A549 (cell line): ENCODE measurements around the gene ACTR3C.
"Not testable (repeated sequence)": the region's sequence is repeated elsewhere in the genome, so short reads cannot be mapped to it uniquely, and the experiment has no call there.

Experiments
- JUNB ChIP-seq: fragments of >200 bp; sonication (Bioruptor Twin); formaldehyde crosslinking; IDR thresholded peaks from 2 replicates; pipeline ENCODE4 v1.6.1; 2016
- POLR2A ChIP-seq: IDR thresholded peaks from 2 replicates; pipeline ENCODE4 v1.6.1; 2012; ENCODE audit warnings: mild to moderate bottlenecking, low read length
- TF ChIP-seq, protein P1 (sequence below): fragments of >200 bp; sonication (Bioruptor Twin); formaldehyde crosslinking; IDR thresholded peaks from 3 replicates; pipeline ENCODE4 v1.5.1; 2016

DNA sequence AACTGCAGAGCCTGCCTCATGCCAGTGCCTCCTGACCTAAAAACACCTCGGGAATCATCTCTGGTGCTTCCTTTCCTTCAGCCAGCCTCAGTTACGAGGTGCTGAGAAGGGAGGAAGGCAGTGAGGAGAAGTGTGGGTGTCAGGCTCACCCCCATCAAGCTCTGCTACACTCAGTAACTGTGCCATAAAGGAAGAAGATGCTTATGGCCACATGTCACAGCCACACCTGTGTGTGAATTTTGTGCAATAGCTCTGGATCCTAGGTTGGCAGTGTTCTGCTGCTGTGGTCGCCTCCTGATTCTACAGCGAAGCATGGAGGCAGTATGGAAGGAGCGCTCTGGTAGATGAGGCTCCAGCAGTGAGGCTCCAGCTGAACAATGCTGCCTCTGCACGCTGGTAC is 34.5 kb downstream of the ACTR3C start:
- TF ChIP-seq, protein P1, sequence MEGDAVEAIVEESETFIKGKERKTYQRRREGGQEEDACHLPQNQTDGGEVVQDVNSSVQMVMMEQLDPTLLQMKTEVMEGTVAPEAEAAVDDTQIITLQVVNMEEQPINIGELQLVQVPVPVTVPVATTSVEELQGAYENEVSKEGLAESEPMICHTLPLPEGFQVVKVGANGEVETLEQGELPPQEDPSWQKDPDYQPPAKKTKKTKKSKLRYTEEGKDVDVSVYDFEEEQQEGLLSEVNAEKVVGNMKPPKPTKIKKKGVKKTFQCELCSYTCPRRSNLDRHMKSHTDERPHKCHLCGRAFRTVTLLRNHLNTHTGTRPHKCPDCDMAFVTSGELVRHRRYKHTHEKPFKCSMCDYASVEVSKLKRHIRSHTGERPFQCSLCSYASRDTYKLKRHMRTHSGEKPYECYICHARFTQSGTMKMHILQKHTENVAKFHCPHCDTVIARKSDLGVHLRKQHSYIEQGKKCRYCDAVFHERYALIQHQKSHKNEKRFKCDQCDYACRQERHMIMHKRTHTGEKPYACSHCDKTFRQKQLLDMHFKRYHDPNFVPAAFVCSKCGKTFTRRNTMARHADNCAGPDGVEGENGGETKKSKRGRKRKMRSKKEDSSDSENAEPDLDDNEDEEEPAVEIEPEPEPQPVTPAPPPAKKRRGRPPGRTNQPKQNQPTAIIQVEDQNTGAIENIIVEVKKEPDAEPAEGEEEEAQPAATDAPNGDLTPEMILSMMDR = not testable (repeated sequence)
- not testable (repeated sequence) for TF ChIP-seq POLR2A, JUNB
